ENCODE measurements around the gene SEPTIN12.

DNA sequence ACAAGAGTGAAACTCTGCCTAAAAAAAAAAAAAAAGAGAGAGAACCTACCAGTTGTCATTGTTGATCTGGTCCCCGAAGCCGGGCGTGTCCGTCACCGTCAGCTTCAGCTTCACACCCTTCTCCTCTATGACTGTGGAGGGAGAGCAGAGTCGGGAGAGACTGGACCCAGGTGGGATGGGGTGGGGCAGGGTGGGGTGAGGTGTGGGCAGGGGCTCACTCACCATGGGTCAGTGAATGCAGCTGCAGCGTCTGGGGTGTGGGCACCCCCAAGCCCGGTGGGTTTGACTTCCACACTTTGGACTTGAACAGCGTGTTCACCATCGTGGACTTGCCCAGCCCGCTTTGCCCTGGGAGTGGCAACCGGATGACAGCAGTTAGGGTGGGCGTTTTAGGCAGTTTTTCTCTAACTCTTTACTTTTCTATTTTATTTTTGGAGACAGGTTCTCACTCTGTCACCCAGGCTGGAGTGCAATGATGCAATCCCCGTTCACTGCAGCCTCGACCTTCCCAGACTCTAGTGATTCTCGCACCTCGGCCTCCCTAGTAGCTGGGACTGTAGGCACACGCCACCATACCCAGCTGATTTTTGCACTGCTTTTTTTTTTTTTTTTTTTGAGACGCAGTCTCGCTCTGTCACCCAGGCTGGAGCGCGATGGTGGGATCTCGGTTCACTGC is 2.2 kb downstream of the SEPTIN12 start:
- TF ChIP-seq CTCF (IDR thresholded peaks at IDR 0.05) (no peak), POLR2A (IDR thresholded peaks at IDR 0.05) (no peak)

Measured in thyroid gland (tissue), 4 donors.